HEK293T (cell line): ENCODE data around the gene DNAH10.

Experiments used
- ARNT ChIP-seq: fragments of 450-650 bp; IDR thresholded peaks from 2 replicates; pipeline ENCODE4 v1.6.1; 2017; ENCODE audit warnings: mild to moderate bottlenecking
- BHLHE40 ChIP-seq: fragments of 450-650 bp; IDR thresholded peaks from 2 replicates; pipeline ENCODE4 v1.6.1; 2016; ENCODE audit warnings: mild to moderate bottlenecking, moderate library complexity, borderline replicate concordance
- ELF4 ChIP-seq: fragments of 450-650 bp; IDR thresholded peaks from 2 replicates; pipeline ENCODE4 v1.6.1; 2017; ENCODE audit warnings: antibody characterized with exemption
- FOXA1 ChIP-seq: fragments of 450-650 bp; IDR thresholded peaks from 2 replicates; pipeline ENCODE4 v1.6.1; 2016; ENCODE audit warnings: mild to moderate bottlenecking
- FOXM1 ChIP-seq: fragments of 450-650 bp; IDR thresholded peaks from 2 replicates; pipeline ENCODE4 v1.6.1; 2017; ENCODE audit warnings: mild to moderate bottlenecking, borderline replicate concordance
- L3MBTL2 ChIP-seq: fragments of 450-650 bp; conservative IDR thresholded peaks from 2 replicates; pipeline ENCODE4 v1.6.1; 2016; ENCODE audit warnings: mild to moderate bottlenecking
- LEF1 ChIP-seq: fragments of 450-650 bp; IDR thresholded peaks from 2 replicates; pipeline ENCODE4 v1.6.1; 2017; ENCODE audit warnings: mild to moderate bottlenecking, borderline replicate concordance
- NFRKB ChIP-seq: fragments of 450-650 bp; IDR thresholded peaks from 2 replicates; pipeline ENCODE4 v1.6.1; 2016; ENCODE audit warnings: mild to moderate bottlenecking, moderate library complexity
- SP1 ChIP-seq: fragments of 450-650 bp; IDR thresholded peaks from 2 replicates; pipeline ENCODE4 v1.6.1; 2017
- SUZ12 ChIP-seq: fragments of 450-650 bp; IDR thresholded peaks from 2 replicates; pipeline ENCODE4 v1.6.1; 2016; ENCODE audit warnings: mild to moderate bottlenecking
- TARDBP ChIP-seq: fragments of 450-650 bp; IDR thresholded peaks from 2 replicates; pipeline ENCODE4 v1.6.1; 2016
- ZNF384 ChIP-seq: fragments of 450-650 bp; IDR thresholded peaks from 2 replicates; pipeline ENCODE4 v1.6.1; 2016

DNA sequence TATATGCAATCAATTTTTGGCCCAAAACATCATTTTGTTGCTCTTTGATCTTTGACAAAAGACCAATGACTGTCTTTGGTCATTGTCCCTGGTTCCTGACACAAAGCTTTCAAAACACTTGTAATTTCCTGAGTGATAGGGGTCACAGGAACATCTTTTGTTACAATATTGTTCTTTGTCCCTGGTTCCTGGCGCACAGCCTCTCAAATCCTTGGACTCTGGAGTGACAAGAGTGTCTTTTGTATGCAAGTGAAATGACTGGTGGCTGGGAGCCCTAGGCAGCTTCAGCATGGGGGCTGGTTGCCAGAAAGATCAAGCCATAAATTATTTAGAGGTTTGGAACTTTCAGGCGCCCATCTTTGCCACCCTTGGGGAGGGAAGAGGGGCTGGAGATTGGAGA lies 53.9 kb downstream of the DNAH10 start:
- no peak for TF ChIP-seq FOXA1
- no peak for TF ChIP-seq SP1
- no peak for TF ChIP-seq BHLHE40
- TF ChIP-seq TARDBP, result no peak
- TF ChIP-seq L3MBTL2, result no peak
- no peak for TF ChIP-seq FOXM1
- TF ChIP-seq LEF1, result no peak
- no peak for TF ChIP-seq SUZ12
- TF ChIP-seq ZNF384, result no peak
- no peak for TF ChIP-seq ELF4
- TF ChIP-seq NFRKB, result no peak
- TF ChIP-seq ARNT, result no peak
